ENCODE results near the gene DNAH1.

DNAH1 gene

GRCh38 chr3:52347716-52348635, 31.9 kb downstream of the DNAH1 start:
- DNase-seq (ENCODE audit: low read depth) = no peak
- TF ChIP-seq, protein P1, sequence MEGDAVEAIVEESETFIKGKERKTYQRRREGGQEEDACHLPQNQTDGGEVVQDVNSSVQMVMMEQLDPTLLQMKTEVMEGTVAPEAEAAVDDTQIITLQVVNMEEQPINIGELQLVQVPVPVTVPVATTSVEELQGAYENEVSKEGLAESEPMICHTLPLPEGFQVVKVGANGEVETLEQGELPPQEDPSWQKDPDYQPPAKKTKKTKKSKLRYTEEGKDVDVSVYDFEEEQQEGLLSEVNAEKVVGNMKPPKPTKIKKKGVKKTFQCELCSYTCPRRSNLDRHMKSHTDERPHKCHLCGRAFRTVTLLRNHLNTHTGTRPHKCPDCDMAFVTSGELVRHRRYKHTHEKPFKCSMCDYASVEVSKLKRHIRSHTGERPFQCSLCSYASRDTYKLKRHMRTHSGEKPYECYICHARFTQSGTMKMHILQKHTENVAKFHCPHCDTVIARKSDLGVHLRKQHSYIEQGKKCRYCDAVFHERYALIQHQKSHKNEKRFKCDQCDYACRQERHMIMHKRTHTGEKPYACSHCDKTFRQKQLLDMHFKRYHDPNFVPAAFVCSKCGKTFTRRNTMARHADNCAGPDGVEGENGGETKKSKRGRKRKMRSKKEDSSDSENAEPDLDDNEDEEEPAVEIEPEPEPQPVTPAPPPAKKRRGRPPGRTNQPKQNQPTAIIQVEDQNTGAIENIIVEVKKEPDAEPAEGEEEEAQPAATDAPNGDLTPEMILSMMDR (IDR thresholded peaks at IDR 0.05; ENCODE audit: insufficient read depth, low read depth, low read length, missing control alignments) = no peak
- no peak overlapping the region for H3K4me3 ChIP-seq (ENCODE audit: low read length)

DNA sequence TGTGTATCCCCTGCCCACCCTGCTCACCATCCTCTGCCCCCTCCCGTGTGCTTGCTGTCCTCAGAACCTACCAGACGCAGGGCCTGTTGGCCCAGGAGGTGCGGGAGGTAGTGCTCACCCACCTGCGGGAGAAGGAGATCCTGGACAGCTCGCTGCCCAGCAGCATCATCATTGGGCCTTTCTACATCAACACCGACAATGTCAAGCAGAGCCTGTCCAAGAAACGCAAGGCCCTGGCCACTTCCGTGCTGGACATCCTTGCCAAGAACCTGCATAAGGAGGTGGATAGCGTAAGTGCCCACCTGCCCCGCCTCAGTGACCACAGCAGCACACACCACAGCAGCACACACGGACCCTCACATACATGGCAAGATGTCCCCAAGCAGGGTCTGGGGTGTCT, 33.0 kb downstream of the DNAH1 start:
- TF ChIP-seq, protein P1 (IDR thresholded peaks at IDR 0.05; ENCODE audit: insufficient read depth, low read depth, low read length, missing control alignments) = no peak
- no peak overlapping the region for H3K4me3 ChIP-seq (ENCODE audit: low read length)
- no peak for DNase-seq (ENCODE audit: low read depth)

- no peak for DNase-seq (ENCODE audit: low read depth)
- TF ChIP-seq, protein P1 (IDR thresholded peaks at IDR 0.05; ENCODE audit: insufficient read depth, low read depth, low read length, missing control alignments) = no peak
- no peak overlapping the region for H3K4me3 ChIP-seq (ENCODE audit: low read length)
These were observed 33.7 kb downstream of the DNAH1 start for GRCh38 chr3:52349611-52350395.

DNA sequence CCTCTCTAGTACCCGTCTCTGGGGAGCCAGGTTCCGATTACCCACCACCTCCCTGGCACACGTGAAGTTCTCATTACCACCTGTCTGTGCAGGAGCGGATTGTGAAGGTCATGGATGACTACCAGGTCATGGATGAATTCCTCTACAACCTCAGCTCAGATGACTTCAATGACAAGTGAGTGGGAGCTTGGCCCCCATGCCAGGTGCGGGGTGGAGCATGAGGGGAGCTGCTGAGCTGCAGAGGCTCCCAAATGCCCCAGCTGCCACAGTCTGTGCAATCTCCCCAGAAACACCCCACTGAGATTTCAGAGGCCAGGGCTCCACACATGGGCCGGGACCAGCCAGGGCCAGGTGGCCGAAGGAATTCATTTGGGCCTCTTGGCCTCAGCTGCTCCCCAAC, 34.3 kb downstream of the DNAH1 start:
- TF ChIP-seq, protein P1 (IDR thresholded peaks at IDR 0.05; ENCODE audit: insufficient read depth, low read depth, low read length, missing control alignments) = no peak
- DNase-seq (ENCODE audit: low read depth) = no peak
- H3K4me3 ChIP-seq (ENCODE audit: low read length) = no peak overlapping the region

DNA sequence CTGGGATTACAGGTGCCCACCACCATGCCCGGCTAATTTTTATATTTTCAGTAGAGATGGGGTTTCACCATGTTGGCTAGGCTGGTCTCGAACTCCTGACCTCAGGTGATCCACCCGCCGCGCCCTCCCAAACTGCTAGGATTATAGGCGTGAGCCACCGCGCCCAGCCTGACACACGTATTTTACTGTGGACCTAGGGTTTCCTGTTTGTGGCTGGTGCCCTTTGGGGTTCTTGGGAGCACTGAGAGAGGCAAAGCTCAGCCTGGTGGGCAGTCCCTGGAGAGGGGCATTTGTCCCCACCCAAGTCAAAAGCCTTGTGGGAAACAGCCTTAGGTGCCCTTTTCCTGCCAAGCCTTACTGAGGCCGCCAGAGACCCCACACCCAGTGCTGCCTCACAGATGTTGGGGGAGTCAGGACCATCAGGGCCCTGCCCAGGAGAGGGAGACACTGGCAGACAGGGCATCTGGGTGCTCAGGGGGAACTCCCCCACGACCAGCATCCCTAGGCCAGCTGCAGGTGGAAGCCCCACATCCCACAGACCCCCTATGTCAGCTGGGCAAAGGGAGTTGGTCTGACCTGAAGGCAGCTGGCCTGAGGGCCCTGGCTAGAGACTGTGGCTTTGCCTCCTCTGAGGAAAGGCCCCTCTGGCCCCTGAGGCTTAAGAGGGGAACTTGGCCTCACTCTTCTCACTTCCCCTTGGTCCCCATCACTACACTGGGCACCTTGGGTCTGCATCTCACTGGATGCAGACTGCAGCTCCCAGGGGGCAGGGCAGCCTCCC, 35.1 kb downstream of the DNAH1 start:
- no peak for DNase-seq (ENCODE audit: low read depth)
- no peak overlapping the region for H3K4me3 ChIP-seq (ENCODE audit: low read length)
- TF ChIP-seq, protein P1 (IDR thresholded peaks at IDR 0.05; ENCODE audit: insufficient read depth, low read depth, low read length, missing control alignments) = no peak

DNA sequence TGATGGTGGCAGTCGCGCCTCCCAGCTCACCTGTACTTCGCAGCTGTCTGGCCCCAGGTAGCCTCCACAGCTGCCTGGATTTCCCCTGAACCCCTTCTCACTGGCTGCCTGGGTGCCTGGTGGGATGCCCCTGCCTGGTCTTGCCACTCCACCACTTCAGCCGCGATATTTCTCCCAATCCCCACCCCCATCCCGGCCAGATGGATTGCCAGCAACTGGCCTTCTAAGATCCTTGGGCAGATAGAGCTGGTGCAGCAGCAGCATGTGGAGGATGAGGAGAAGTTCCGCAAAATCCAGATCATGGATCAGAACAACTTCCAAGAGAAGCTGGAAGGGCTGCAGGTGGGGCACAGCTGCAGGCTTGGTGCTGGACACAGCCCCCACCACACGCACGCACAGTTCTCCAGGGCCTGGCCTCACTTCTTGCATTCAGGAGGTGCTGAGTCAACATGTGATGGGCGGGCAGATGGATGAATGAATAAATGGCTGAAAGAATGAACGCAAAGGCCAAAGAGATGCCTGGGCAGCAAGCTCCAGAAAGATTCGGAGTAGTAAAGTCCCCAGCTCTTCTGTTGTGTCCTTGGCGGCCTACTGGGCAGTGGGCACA, 35.7 kb downstream of the DNAH1 start:
- TF ChIP-seq, protein P1 (IDR thresholded peaks at IDR 0.05; ENCODE audit: insufficient read depth, low read depth, low read length, missing control alignments) = no peak
- no peak overlapping the region for H3K4me3 ChIP-seq (ENCODE audit: low read length)
- no peak for DNase-seq (ENCODE audit: low read depth)
